A673 (cell line): ENCODE results near the gene ADGRA1. TPM values are rescaled to one million over a fixed set of nuclear protein-coding genes. Genes with fewer than 3 reads are reported as not detected.

Experiments used
- BruUV-seq: library from RNA; stranded (reverse); fragments of 400-500 nt; replicated peaks from 2 replicates; lab custom pipeline; 2021; lab: Mats Ljungman, UMichigan
- CTCF ChIA-PET: fragments of 300-600 bp; sonication (Branson Sonifier 250); formaldehyde crosslinking; loops from one replicate; lab custom pipeline; 2022; ENCODE audit warnings: antibody characterized with exemption; lab: Charles Lee
- POLR2A ChIA-PET: fragments of 300-600 bp; sonication (Branson Sonifier 250); formaldehyde crosslinking; loops from one replicate; lab custom pipeline; 2022; ENCODE audit warnings: antibody characterized with exemption; ENCODE audit not compliant: low non-redundant PET; lab: Charles Lee
- DNase-seq: peaks from one replicate; pipeline ENCODE4 v3.0.0-alpha.2; 2015; ENCODE audit warnings: low spot score
- H3K27ac ChIP-seq: fragments of 200-600 bp; sonication (generic); 2 replicates; pipeline ENCODE4 v1.5.1; 2016; ENCODE audit warnings: mixed run types, low read depth, mild to moderate bottlenecking, mixed read lengths, antibody characterized with exemption, low read length; ENCODE audit not compliant: poor library complexity, severe bottlenecking
- H3K27me3 ChIP-seq: fragments of 200-600 bp; sonication (generic); replicated peaks from 2 replicates; pipeline ENCODE4 v1.6.1; 2017; ENCODE audit warnings: mixed run types, low read depth, mild to moderate bottlenecking, mixed read lengths, antibody characterized with exemption, low read length; ENCODE audit not compliant: insufficient read depth, poor library complexity
- H3K36me3 ChIP-seq: fragments of 200-600 bp; sonication (generic); 2 replicates; pipeline ENCODE4 v1.6.1; 2016; ENCODE audit warnings: mixed run types, mild to moderate bottlenecking, mixed read lengths, antibody characterized with exemption, low read length; ENCODE audit not compliant: insufficient read depth, poor library complexity, severe bottlenecking
- H3K4me1 ChIP-seq: fragments of 200-600 bp; sonication (generic); 2 replicates; pipeline ENCODE4 v1.6.1; 2017; ENCODE audit warnings: mixed run types, mild to moderate bottlenecking, mixed read lengths, antibody characterized with exemption, low read length; ENCODE audit not compliant: insufficient read depth, poor library complexity, severe bottlenecking
- H3K4me3 ChIP-seq: fragments of 200-600 bp; sonication (generic); 2 replicates; pipeline ENCODE4 v1.5.1; 2016; ENCODE audit warnings: low read depth, mixed run types, mild to moderate bottlenecking, mixed read lengths, low read length; ENCODE audit not compliant: poor library complexity, severe bottlenecking
- H3K9me3 ChIP-seq: fragments of 200-600 bp; sonication (generic); 2 replicates; pipeline ENCODE4 v1.6.1; 2016; ENCODE audit warnings: mixed run types, low read depth, mild to moderate bottlenecking, mixed read lengths, antibody characterized with exemption, low read length; ENCODE audit not compliant: poor library complexity, severe bottlenecking
- CTCF ChIP-seq: fragments of 300-800, 200-600 bp; sonication (generic); conservative IDR thresholded peaks from 2 replicates; pipeline ENCODE4 v1.5.1; 2017; ENCODE audit warnings: low read depth, mild to moderate bottlenecking, antibody characterized with exemption, low read length, moderate library complexity, mixed read lengths
- EZH2 ChIP-seq: fragments of 200-600 bp; sonication (generic); IDR thresholded peaks from 2 replicates; pipeline ENCODE4 v1.6.1; 2017; ENCODE audit warnings: borderline replicate concordance, low read depth, mild to moderate bottlenecking, mixed read lengths, antibody characterized with exemption, low read length; ENCODE audit not compliant: poor library complexity, severe bottlenecking
- intact Hi-C: fragments of 100-400 bp; cut with micrococcal nuclease; formaldehyde crosslinking; loops from one replicate; pipeline ENCODE4 v1.10.0; 2022; ENCODE audit not compliant: unreplicated experiment
- total RNA-seq: library from RNA; stranded (reverse); gene quantifications from 2 replicates; pipeline ENCODE4 v1.2.3, GENCODE V29; 2021

Gene ADGRA1
- total RNA-seq, 1 experiment from 2014 or later, result 0.82 TPM

- BruUV-seq, result no TSS peak
- TF ChIP-seq EZH2 (no peak), CTCF (no peak)
- CTCF ChIA-PET, result no interaction called here
Measured at GRCh38 chr10:133126431-133127290, 38.9 kb downstream of the ADGRA1 start.

GRCh38 chr10:133127291-133128125 is 39.8 kb downstream of the ADGRA1 start:
- no peak overlapping the region for H3K4me3 ChIP-seq
- DNase-seq, result no peak
- H3K27ac ChIP-seq, result no peak overlapping the region
- intact Hi-C loops, result loop anchor here (10.0 kb wide), 3 partner anchors 193 to 473 kb away; no protein-coding TSS in a partner anchor
- H3K36me3 ChIP-seq, result no peaks in the 10 kb centered on the region
- peaks cover 9% of the 10 kb centered on the region for H3K27me3 ChIP-seq
- H3K9me3 ChIP-seq, result no peaks in the 10 kb centered on the region
- POLR2A ChIA-PET, result no interaction called here
- no peak for TF ChIP-seq CTCF
- TF ChIP-seq EZH2, result no peak
- H3K4me1 ChIP-seq, result no peaks in the 10 kb centered on the region
- CTCF ChIA-PET, result no interaction called here
- no TSS peak for BruUV-seq

More at GRCh38 chr10:133126431-133127290, 38.9 kb downstream of the ADGRA1 start:
- intact Hi-C loops, result loop anchor here (10.0 kb wide), 3 partner anchors 192 to 472 kb away; no protein-coding TSS in a partner anchor
- Histone ChIP-seq H3K4me3 (no peak overlapping the region), H3K36me3 (no peaks in the 10 kb centered on the region), H3K4me1 (no peaks in the 10 kb centered on the region), H3K27ac (no peak overlapping the region), H3K9me3 (no peaks in the 10 kb centered on the region), H3K27me3 (peaks cover 9% of the 10 kb centered on the region)
- POLR2A ChIA-PET, result no interaction called here
- DNase-seq, result no peak

GRCh38 chr10:133128126-133129070 is 40.7 kb downstream of the ADGRA1 start:
- no peak overlapping the region for H3K4me3 ChIP-seq
- H3K4me1 ChIP-seq, result no peaks in the 10 kb centered on the region
- ChIA-PET POLR2A (no interaction called here), CTCF (no interaction called here)
- no peak overlapping the region for H3K27ac ChIP-seq
- H3K36me3 ChIP-seq, result no peaks in the 10 kb centered on the region
- peaks cover 9% of the 10 kb centered on the region for H3K27me3 ChIP-seq
- no TSS peak for BruUV-seq
- TF ChIP-seq CTCF, result no peak
- no peak for TF ChIP-seq EZH2
- no peak for DNase-seq
- intact Hi-C loops, result loop anchor here (10.0 kb wide), 3 partner anchors 194 to 474 kb away; no protein-coding TSS in a partner anchor
- no peaks in the 10 kb centered on the region for H3K9me3 ChIP-seq
